Amniotic epithelial cell (primary cell): ENCODE results near the gene FRA10AC1.
"Not testable (repeated sequence)": the region's sequence is repeated elsewhere in the genome, so short reads cannot be mapped to it uniquely, and the experiment has no call there.

Experiments used
- DNase-seq: peaks from one replicate; pipeline ENCODE4 v3.0.0-alpha.2; 2010; ENCODE audit warnings: low read depth

The FRA10AC1 gene

DNA sequence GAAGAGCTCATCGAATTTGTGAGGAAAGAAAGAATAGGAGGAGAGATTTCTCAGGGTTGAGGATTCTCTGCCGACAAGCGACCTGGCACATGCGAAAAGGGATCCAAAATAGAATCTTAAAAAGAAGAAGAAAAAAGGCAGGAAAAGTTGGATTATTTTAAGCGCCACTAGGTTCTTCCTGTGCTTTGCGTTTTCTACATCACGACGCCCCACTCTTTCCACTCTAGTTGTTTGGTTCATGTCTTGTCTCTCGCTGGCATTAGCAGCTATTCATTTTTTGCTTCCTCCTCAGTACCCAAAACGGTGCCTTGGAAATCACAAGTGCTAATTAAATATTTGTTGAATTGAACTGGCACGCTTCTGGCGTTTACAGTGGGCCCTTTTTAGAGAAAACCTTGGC lies 674 bp upstream of the FRA10AC1 start:
- peak; percentile 3 for DNase-seq

DNA sequence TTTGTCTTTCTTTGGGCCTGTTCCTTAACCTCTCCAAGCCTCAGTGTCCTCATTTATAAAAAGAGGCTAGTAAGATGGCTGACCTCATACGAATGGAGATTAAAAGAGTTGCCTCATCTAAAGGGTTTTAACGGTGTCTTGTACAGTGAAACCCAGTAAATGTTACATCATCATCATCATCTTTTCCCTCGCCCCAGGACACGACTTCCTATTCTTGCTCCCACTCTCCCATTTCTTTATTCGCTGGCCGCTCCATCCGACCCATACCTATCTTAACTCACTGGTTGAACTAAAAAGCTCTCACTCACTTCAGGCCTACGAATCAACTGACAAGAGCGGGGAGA lies 554 bp downstream of the FRA10AC1 start:
- DNase-seq = peak; percentile 76

DNA sequence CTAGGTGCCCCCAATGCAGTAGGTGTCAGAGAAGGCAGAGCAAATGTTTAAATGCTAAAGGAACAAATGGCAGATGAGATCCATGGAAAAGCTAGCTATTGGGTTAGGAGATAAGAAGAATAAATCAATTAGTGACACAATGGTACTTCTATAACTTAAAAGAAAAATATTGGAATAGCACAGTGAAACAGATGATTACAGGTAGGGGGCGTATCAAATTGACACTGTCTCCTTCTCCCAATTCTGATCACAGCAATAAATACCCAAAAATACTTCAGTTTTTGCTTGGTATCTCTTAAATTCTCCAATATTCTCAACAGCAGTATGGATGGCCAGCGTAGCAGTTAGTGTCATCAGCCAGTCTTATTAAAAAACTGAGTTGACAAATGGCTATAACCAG lies 5.2 kb downstream of the FRA10AC1 start:
- no peak for DNase-seq

DNA sequence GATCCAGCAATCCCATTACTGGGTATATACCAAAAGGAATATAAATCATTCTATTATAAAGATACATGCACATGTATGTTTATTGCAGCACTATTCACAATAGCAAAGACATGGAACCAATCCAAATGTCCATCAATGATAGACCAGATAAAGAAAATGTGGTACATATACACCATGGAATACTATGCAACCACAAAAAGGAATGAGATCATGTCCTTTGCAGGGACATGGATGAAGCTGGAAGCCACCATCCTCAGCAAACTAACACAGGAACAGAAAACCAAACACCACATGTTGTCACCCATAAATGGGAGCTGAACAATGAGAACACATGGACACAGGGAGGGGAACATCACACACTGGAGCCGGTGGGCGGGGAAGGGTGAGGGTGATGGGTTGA lies 5.8 kb downstream of the FRA10AC1 start:
- not testable (repeated sequence) for DNase-seq

DNA sequence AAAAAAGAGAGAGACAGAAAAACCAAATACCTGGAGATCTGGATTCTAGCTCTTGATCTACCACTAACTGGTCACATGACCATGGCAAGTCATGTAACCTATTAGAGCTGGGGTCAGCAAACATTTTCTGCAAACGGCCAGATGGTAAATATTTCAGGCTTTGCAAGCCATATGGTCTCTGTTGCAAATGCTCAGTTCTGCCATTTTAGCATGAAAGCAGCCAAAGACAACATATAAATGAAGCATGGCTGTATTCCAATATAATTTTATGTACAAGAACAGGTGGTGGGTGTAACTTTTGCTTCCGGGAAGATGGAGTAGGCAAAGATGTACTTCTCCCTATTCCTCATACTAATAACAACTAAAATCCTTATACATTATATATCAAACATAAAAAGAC lies 6.7 kb downstream of the FRA10AC1 start:
- DNase-seq = no peak

DNA sequence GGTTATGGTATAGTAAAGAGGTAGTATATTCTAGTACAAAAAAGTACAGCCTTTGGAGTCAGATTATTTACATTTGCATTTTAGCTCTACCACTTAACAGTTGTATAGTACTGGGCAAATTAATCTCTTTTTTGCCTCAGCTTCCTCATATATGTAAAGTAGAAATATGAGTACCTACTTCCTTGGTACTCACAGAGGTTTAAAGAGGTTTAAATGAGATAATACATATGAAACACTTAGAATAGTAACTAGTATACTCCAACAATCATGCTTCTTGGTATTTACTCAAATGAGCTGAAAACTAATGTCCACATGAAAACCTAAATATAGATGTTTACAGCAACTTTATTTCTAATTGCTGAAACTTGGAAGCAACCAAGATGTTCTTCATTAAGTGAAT lies 14.7 kb downstream of the FRA10AC1 start:
- DNase-seq = no peak

DNA sequence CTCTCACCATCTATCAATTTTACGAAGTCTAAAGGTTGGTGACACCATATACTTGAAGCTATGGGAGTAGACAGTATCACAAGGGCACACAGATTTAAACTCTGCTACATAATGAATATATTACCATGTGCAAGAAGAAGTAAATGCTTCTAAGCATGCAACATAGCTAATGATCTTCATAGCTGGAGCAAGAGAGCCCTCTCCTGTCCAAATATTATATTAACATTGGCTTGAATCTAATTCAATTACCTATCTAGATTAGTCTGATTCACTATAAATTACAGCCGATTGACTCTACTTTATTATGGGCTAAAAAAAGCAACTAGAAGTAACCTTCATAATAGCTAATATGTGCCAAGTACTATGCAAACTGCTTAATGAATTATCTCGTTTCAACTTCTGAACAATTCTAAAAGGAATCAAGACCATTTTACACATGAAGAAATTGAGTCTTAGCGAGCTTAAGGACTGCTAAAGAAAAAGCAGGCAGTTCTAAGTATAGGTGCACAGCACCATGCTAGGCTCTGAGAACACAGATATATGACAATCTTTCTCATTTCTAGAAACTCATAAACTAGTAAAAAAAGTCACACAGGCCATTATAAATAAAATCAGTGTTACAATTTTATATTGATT lies 21.9 kb downstream of the FRA10AC1 start:
- peak; percentile 33 for DNase-seq

DNA sequence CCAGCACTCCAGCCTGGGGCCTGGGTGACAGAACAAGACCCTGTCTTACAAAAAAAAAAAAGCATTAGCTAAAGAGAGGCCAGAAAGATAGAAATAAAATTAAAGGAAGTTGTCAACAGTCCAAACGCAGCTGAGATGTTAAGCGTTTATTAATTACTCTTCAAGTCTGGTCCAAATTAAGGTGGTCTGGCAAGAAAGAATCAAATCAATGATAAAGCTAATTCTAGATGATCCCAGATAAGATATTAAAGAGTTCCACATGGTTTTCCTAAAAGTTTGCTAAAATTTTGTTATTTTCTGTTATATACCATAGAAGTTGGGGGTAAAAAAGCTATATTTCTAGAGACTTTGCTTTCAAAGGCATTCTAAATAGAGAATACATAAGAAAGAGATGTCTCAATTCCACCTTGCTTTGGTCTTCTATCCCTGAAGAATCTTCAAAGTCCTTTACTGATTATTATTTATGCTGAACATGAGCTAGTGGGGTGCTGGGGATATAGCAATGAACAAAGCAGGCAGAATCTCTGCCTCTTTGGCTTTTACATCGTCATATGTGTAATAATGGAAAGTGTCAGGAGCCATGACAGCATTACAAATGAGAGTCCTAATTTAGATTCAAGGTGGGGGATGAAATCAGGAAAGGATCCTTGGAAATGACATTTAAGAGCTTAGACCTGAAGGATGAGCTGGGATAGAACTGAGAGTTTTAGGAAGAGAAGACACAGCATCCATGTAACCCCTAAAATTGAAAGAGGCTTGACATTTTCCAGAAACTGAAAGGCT lies 23.4 kb downstream of the FRA10AC1 start:
- no peak for DNase-seq

DNA sequence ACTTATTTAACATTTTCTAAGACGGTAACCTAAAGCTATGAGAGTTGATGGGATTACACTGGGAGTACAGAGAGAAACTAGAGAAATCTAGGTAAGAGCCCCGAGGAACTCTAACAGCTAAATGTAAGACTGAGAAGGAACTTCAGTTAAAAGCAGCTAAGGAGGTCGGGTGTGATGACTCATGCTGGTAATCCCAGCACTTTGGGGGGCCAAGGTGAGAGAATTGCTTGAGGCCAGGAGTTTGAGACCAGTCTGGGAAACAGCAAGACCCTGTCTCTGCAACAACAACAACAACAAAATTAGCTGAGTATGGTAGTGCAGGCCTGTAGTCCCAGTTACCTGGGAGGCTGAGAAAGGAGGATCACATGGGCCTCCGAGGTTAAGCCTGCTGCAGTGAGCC lies 24.0 kb downstream of the FRA10AC1 start:
- no peak for DNase-seq

DNA sequence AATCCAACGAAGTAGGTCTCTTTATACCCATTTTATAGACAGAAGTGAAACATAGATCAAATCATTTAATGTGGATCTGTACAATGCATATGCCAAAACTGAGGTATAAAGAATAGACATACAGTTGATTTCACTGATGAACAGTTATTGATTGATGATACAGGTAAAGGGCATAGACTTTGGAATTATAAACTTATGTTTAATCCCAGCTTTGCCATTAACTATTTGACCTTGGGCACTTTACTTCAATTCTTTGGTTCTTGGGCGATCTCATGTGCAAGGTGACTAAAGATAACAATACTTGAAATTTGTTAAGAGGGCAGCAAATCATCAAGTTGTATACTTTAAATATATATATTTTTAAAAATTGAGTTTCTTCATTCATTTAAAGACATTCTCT lies 28.6 kb downstream of the FRA10AC1 start:
- no peak for DNase-seq

DNA sequence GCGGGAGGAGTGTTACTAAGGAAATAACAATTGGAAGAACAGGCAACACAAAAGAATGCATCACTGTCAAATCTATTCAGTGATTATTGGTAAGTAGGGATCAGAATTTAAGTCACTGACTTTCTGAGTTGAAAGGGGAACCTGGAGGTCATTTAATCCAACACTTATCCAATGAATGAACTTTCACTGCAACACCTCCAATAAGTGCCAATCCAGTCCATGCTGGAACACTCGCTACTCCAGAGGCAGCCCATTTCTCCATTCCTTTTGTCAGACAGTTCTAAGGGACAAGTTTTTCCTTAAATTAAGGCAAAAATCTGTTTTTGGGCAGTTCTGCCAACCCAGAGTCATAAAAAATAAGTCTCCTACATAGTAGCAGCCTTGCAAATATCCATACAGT lies 29.5 kb downstream of the FRA10AC1 start:
- no peak for DNase-seq

DNA sequence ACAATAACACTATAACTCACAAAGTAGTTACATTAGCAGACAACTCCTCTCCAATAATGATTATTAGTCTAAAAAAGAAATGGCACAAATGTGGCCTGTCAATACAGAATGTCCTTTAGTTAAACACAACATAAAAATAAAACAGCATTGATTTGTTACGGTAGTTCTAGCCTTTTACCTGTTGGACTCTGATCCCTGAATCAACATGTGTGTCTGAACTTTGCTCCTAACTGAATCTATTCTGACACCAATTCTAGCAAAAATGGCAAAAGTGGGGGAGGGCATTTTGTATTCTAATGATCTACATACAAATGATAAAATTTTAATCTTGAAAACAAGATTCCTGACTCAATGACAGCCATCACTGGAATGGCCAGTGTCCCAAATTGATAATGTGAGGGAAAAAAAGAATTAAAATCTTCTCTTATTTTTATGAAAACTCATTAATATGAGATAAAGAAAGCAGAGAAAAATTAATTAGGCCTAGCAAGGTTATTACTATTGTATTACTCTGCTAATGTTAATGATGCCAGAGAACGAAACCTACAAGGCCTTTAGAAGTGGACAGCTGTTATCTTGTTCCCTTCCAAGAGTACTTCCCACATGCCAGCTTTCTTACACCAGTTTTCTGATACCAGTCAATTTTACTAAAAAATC lies 30.2 kb downstream of the FRA10AC1 start:
- DNase-seq = no peak

DNA sequence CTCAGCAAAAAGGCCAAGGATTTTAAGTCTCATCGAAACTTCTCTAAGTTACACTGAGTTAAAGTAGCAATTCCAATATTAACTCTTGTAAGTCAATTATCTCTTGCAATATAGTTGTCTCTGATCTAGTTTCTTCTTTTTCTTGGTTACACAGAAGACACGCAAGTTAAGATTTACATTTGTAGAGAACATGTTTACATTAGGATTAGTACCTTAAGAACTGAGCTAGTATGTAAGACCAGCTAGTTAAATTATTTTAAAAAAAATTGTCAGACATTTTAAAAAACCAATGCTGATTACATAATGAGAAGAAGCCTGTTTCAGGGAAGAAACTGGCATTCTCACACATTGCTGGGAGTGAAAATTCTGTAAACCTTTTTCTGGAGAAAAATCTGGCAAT lies 31.4 kb downstream of the FRA10AC1 start:
- DNase-seq = no peak

DNA sequence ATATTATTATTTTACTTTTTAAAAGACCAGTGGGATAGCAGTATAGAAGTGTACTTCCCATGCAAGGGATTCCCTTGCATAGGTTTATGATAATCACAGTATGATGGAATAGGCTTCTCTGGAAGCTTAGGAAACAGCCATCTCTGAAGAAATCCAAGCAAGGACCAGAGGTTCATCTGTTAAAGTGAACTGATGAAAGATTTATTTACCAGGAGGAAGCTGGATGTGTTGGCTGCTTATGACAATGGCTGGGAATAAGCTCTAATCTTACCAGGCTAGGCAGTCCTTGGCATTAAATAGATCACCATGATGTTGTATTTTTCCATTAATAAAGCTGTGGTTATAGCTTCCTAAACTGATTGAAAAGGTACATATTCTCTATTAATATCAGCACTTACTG lies 32.0 kb downstream of the FRA10AC1 start:
- DNase-seq = no peak

DNA sequence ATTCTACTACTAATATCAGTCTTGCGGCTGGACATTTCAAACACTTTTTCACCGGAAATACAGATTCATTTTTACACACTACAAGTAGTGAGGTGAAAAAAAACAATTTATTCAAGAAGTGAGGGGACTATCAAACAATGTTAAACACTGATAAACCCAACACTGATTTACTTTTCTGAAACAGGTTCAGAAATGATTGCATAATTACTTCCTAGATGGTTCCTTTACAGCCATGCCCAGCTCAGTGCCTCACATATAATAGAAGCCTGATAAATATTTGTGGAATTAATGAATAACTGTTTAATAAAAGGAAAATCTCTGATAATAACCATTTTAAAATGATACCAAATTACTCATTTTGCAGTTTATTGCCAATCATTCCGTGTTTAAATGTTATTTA lies 34.6 kb downstream of the FRA10AC1 start:
- DNase-seq = no peak

DNA sequence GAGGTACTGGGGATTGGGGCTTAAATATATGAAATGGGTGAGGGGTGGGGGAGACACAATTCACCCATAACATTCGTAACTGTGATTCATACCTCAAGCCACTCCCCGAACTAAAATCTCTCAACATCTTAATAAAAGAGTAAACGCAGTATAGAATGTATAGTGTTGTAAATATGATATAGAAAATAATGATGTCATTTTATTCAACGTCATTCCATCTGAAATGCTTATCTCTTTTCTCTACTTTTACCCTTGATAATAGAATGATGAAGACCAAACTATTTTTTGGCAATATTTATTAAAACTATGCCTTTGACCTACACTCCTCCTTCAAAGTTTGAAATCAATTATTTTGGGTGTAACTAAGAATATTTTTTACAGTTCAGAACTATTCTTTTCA lies 36.4 kb downstream of the FRA10AC1 start:
- DNase-seq = no peak

DNA sequence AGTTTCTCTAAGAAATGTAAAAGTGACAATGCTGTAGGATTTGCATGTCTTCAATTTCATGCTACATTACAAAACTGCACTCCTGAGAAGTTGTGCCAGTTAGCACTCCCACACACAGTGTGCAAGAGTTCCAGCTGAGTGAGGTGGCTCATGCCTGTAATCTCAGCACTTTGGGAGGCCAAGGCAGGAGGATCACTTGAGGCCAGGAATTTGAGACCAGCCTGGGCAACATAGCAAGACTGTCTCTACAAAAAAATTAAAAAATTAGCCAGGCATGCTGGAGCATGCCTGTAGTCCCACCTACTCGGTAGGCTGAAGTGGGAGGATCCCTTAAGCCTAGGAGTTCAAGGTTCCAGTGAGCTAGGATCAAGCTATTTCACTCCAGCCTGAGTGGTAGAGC lies 44.6 kb downstream of the FRA10AC1 start:
- DNase-seq = no peak

DNA sequence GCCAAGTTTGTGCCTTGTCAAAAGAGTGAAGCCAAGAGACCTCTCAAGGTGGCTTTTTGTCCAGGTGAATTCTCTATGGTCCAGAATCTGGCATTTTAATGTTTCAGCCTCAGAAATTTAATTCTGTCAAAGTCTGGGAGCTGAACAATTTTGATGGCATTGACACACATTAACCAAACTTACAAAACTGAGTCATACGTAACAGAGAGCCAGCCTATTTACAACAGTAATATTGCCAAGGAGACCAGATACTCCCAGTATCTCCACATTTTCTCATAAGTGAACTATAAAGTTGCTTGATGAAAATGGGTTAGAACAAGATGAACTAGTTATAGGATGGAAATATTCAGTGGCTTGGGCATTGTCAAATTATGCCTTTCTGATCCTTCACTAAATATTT lies 46.2 kb downstream of the FRA10AC1 start:
- DNase-seq = peak; percentile 6

DNA sequence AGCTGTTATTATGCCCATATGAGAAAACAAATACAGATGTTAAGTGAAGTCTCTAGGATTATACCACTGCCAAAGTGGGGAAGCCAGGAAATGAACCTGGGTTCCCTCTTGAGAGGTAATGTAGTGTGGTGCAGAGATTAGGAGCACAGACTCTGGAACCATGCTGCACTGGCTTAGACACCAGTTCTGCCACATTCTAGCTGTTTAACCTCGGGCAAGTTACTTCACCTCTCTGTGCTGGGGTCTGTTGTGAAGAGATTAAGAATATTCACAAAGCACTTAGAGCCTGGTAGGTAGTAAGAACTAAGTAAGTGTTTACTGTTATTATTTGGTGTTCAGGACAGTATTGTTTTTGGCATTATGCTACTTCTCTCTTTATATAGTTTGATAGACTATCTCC lies 48.2 kb downstream of the FRA10AC1 start:
- no peak for DNase-seq

DNA sequence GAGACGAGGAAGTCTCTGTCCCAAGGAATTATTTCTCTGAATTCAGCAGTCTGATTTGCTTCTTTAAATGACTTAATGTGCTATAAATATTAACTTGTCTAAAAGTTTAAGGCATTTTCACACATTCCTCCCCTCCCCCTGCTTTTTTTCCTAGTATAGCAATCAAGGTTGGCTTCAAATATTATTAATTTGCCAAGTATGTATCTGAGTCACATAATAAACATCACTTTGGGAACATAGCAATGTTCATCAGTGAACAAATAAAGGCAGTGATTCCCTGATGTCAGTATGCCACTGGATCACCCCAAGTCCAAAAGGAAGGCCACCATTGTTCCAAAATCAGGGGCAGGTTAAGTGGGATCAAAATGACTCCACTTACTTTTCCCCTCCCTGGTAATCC lies 49.5 kb downstream of the FRA10AC1 start:
- DNase-seq = peak; percentile 11

DNA sequence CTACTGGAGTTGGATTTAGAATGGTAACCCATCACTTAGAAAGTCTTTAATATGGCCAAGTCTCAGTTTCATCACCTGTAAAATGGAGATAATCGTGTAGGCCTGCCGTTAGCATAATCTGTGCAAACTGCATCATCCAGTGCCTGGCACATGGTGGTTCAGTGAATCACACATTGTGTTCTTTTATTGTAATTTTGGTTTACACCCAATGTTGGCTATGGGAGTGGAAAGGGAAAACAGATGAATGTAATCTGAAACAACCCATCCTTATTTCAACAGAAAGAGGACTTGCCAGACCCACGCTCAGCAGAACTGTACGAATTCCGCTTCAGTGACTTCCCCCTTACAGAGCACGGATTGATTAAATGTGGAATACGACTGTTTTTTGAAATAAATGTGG lies 62.6 kb downstream of the FRA10AC1 start:
- DNase-seq = no peak

DNA sequence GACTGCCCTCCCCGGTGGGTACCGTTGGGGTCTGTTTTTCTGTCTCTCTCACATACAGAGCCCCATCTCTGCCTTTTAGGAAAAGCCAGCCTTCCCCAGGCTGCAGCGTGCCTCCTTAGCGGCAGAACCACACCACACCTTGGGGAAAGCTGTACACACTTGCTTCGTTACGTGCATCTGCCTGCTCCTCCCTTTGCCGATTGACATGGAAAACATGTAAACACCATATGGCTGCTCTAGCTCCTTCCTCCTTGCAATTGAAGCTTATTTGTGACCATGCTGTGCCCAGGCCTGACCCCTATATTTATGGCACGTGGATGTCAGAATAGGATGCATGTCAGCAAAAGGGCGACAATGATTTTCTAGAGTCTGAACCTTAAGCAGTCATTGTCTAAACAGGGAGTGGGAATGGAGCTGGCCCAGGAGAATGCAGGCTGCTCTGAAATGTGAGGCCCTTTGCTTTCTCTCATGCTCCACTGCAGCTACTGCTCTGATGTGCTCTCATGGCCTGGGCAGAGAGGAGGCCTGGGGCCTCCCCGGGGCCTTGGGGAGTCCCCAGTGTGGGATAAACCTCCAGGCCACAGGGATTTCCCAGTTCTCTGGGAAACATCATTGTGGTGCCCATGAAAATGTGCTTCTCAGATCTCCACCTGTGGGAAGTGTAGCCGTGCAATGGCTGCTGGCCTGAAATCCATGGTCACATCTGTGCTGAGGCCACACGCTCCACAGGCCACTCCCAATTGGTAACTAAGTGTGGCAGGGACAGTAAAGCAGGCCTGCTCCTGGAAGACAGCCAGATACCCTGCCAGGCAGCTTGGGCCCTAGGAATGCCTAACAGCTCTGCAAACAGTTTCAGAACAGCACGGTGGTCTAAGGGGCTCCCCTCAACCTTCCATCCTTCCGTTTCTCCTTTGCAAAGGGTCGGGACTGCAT lies 71.5 kb downstream of the FRA10AC1 start:
- no peak for DNase-seq
